UCSD-AML1 (cell line): ENCODE results near the gene RASSF4.
A peak's percentile ranks its signal among the peaks of the same experiment; 100 is the strongest.

Experiments used
- DNase-seq: peaks from one replicate; lab custom pipeline; 2025; ENCODE audit not compliant: unreplicated experiment; lab: John Stamatoyannopoulos, UW

Gene RASSF4, protein sequence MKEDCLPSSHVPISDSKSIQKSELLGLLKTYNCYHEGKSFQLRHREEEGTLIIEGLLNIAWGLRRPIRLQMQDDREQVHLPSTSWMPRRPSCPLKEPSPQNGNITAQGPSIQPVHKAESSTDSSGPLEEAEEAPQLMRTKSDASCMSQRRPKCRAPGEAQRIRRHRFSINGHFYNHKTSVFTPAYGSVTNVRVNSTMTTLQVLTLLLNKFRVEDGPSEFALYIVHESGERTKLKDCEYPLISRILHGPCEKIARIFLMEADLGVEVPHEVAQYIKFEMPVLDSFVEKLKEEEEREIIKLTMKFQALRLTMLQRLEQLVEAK

DNA sequence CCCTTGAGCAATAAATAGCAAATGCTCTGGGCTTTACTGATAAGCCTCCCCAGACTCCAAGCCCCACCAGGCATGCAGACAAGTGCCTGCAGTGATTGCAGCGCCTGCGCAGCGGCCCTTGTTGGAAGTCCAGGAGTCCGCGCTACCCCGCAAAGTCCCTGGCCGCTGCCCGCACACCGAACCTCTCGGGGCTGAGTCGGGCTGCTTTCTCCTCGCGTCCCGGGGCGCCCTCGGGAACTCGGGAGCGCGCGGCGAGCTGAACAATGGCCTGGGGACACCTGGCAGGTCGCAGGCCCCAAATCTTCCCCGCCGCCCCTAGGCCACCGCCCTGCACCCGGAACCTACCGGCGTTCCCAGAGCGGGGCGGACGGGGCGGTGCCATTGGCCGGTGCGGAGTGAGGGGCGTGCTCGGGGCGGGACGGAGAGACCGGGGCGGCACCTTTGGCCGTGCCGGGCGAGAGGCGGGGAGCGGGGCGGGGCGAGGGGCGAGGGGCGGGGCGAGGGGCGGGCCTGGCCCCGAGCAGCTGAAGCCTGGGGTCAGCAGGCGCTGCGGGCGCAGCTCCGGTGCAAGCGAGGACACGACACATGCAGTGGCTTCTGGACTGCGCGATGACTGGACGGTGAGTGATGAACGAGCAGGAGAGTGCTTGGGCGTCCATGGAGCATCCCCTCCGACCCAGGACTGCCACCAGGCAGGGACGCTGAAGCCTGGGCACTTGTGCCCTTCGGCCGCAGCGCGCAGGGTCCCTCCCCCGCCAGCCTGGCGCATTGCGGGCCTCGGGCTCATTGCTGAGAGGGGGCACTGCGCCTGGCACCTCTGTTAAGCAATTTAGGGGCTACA lies at the start of gene RASSF4:
TSS of gene RASSF4 (plus strand) at position 556 of the 841 bp plus-strand sequence. CDS start 10,401 bp downstream, outside the sequence.
- peak; percentile 89 for DNase-seq

DNA sequence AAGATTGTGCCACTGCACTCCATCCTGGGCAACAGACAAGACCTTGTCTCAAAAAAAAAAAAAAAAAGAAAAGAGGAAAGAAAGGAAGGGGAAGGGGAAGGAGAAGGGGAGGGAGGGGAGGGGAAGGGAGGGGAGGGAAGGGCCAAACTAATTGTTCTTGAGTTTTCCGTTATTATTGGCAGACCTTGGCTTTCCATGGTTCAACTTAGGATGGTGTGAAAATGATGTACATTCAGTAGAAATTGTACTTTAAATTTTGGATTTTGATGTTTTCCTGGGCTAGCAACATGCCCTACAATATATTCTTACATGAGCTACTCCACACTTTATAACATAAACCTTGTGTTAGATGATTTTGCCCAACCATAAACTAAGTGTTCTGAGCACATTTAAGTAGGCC lies 49.7 kb upstream of the RASSF4 start:
- no peak for DNase-seq

DNA sequence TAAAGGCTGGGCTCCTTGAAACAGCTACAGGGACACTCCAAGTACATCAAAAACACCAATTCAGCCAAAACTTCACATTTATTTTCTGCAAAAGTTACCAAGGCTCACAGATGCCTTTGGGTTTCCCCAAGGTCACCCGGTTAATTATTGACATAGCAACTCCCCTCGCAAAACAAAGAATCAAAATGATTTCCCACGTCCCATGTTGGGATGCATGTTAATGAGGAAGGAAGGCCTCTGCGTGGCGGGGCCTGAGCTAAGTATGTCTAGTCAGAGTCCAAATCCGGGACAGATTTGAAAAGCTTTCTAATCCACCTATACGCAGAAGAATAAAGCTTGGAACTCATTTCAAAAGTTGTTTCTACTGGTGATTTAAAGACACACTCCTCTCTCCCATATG lies 49.0 kb upstream of the RASSF4 start:
- no peak for DNase-seq

DNA sequence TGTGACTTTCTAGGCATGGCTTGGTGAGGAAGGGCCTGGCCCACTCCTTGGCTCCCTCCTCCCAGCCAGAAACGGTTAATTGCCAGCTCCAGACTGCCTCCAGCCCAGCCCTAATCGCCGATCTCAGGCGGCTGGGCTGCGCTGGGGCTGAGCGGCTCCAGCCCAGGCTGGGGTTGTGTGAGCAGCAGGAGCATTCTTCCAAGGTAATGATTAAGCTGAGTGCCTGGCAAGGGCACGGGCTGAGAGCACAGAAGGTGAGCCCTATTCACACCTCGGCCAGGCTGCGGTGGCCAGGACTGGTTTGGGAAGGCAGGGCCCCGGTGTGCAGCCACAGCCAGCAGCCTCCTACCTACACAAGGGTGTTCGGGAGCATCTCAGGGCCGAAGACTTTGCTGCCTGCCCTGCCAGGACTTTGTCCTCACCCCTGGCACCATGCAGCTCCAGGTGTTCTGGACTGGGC lies 48.5 kb upstream of the RASSF4 start, which contains the start of gene TMEM72:
TSS of gene TMEM72 (plus strand) at position 257 of the 460 bp plus-strand sequence. CDS start at position 433, 176 bp downstream.
- DNase-seq = no peak

DNA sequence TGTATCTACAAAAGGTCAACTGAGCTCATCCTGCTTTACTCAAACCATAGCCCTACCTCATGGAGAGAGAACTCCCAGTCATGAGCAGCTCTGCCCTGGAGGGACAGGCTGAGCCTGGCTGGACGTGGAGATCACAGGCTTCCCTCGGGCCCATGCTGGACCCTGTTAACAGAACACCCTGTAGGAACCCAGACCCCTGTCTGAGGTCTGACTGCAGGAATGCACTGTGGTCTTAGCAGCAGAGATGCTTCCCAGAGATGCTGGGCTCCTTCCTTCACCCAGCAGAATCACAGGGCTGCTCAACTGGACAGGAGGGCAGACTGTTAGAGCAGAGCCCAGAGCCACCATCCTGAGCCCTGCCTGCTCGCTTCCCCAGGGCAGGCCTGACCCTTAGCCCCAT lies 47.7 kb upstream of the RASSF4 start:
- no peak for DNase-seq

DNA sequence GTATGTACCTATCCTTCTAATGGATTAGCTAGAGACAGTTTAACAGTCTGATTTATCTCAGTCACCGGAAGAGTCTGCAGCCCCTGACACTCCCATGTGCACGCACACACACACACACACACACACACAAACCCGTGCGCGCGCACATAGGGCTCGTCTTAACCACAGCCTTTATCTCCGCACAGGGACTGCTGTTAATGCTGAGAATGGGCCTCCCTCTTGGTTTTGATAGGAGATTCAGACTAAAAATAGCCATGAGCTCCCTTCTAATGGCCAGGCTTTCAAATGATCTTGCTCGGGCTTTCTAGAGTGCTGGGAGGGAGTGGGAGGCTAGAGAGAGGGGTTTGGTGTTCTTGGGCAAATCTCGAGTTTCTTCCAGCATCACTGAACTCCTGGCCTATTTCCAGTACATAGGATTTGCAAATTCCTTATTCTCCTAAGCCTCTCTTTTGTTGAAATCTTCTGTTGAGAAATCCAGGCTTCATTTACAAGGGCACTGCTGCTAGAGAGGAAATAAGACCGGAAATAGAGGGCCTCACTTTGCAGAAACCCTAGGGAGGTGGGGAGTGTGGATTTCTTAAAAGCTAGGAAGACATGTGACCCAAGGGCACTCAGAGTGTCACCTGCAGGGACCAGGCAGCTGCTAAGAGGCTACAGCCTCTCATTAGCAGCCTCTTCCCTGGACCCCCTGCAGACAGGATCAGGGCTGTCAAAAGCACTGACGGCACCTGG lies 46.1 kb upstream of the RASSF4 start:
- DNase-seq = peak; percentile 35

DNA sequence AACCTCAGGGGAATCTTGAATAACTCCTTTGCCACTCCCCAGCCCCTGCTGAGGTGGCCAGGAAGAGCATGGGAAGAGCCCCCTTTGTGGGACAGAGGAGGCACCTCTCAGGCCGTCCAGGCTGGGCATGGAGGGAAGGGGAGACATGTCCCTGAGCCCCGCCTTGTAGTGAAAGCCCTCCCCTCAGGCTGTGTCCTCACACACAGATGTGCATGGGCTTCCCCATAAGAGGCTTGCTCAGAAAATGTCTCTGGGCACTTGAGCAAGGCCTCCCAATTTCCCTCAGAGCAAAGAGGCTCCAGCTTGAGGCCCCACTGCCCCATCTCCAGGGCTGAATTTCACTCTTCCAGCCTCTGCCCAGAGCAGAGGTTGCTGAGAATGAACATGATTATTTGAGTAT lies 44.7 kb upstream of the RASSF4 start:
- DNase-seq = no peak

DNA sequence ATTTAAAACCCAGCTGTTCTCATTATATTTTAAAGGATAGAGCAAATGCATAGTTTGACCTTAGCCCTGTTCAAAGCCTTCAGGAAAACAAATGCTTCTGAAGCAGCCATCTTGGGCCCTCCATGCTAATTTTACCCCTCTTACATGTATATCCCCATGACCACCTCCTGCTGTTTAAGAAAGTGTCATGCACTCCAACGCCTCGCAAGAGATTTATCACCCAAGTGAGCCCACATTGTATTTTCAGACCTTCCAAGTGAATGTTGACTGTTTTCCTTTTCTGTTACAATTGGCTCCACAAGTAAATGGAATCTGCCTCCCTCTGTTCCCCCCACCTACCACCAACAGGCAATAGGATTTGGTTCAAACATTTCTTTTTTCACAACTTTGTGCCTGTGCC lies 43.2 kb upstream of the RASSF4 start:
- DNase-seq = no peak

DNA sequence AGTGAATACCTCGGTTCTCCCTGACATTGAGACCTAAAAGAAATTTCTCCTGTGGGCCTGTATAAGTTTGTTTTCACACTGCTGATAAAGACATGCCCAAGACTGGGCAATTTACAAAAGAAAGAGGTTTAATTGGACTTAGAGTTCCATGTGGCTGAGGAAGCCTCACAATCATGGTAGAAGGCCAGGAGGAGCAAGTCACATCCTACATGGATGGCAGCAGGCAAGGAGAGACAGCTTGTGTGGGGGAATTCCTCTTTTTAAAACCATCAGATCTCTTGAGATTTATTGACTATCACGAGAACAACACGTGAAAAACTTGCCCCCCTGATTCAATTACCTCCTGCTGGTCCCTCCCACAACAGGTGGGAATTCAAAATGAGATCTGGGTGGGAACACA lies 41.8 kb upstream of the RASSF4 start:
- no peak for DNase-seq

DNA sequence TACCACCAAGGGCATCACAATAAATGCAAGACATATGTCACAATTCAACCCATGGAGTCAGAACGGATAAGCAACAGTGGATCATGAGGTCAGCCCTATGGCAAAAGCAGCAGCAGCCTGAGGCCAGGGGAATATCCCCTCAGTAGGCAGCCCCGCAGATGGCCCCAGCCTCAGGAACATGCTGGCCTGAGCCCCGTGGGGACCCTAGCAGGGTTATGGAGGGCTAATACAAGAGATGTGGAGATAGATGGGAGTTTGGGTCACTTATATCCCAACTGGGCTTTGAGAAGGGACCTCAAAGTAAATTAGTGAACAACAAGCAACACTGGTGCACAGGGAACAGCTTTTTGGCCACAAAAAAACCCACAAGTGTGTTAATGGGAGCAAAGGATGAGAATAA lies 39.4 kb upstream of the RASSF4 start:
- DNase-seq = no peak

DNA sequence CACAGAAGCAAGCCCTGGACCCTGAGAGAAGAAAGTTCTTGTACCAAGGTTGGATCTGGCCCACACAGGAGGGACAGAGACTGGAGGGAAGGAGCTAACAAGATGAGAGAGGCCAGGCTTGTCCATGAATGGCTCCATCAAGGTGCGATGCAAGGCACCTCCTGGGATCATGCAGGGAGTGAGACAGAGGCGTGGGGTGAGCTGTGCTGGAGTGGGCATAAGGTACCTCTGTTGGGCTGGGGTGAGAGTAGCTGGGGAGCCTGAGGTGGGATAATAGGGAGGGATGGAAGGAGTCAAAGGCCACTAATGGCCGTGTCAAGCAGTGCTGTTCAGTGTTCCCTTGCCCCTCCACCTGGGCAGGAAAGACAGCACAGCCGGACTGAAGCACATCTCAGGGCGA lies 38.5 kb upstream of the RASSF4 start:
- DNase-seq = no peak

DNA sequence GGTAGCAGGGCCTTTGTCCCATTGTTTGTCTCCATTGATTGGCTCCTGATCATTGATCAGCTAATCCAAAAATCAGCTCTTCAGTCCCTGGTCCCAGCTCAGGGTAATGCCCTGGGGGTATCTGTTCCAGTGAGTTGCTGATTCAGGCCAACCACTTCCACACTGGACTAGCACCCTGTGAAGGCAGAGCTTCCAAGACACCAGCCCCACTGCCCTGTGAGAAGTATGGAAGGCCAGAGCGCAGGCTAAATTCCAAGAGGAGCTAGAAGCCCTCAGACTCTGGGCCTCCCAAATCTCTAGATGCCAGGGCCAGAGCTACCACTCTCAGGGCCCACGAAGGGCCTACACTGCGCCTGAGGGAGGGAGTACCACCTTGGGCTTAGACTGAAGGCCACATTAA lies 38.1 kb upstream of the RASSF4 start:
- DNase-seq = no peak

DNA sequence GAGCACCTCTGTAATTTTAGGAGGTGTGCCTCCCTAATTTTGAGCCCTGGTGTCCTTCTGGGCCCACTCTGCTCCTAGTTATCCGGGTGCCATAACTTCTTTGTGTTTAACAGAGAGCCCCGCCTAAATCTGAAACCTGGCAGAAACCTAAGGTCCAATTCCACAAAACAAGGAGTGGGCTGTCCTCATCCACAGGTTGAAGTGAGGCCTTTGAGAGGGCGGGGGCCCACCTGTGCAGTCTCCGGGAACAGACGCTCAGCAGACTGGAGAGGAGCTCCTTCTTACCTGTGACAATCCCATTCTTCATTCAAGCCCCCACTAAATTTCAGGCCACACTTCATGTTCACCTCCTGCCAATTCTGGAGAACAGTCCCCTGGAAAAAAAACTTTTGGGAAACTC lies 37.6 kb upstream of the RASSF4 start:
- no peak for DNase-seq

DNA sequence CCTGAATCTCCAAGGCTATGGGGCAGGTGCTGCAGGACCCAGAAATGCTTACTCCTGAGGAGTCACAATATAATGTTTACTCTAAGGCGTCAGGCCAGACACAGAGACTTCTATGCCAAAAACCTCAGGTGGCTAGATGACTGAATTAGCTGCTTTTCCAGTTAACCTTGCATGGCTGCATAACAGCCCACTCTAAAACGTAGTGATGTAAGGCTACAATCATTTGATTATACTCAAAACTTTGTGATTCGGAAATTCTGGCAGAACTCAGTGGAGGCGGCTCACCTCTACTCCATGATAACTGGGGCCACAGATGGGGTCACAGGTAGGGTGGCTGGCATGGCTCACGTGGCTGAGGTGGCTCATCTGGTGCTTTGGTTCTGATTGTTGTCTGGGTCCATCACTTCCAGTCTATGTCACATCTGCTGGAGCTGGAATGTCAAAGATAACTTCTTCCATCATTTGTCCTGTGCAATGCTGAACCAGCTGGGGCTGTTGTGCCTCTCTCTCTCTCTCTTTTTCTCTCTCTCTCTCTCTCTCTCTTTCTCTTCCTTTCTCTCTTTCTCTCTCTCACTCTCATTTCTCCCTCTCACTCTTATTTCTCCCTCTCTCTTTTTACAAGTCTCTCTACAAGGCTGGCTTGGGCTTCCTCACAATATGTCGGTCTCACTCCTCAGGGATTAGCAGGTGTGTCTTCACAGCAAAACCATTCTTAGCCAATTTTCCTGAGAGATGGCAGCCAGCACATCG lies 36.6 kb upstream of the RASSF4 start:
- DNase-seq = no peak

DNA sequence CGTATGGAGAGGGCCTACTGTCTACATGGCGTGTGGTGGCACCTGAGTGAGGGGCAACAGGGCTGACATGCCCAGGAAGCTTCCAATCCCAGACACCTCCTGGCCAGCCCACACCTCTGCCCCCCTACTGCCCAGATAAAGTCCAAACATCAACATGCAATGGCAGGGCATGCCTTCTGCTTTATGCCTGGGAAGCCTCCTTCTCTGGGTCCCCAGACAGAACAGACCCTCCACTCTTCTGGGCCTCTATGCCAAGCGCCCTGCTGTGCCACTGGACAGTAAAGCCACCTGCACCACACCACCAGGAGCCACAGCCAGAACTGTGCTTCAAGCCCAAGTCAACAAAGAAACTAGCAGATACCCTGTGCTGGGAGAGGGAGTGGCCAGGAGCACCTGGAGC lies 36.0 kb upstream of the RASSF4 start:
- no peak for DNase-seq

DNA sequence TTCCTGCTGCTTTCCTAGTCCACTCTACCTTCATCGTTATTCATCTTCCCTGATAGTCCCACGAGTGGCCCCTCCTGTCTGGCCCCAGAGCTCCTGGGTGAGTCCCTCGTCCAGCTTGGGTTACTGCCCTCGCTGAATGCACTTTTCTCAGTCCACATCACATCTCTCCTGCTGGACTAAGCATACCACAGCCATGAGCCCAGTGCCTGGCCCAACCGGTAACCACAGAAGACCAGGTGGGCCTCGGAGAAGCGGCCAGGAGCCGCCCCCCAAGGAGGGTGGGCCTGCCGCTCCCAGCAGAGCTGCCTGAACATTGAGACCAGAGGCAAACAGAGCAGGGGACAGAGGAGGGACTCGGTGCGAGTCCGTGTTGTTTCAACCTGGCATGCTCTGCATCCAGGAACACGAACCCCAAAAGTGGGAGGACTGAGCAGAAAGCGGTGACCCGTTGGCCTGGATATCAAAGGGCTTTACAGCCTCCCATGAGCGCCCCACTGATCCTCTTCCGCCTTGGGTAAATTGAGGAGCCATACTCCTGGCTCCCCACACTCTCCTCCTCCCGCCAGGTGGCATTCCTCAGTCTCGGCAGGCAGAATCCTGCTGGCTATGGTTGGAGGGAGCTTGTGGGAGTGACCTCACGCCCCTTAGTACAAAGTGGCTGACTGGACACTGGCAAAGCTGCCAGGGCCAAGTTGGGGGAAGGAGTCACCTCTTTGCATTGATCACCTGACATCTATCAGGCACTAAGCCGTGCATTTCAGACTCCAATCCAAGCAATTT lies 35.2 kb upstream of the RASSF4 start:
- no peak for DNase-seq

DNA sequence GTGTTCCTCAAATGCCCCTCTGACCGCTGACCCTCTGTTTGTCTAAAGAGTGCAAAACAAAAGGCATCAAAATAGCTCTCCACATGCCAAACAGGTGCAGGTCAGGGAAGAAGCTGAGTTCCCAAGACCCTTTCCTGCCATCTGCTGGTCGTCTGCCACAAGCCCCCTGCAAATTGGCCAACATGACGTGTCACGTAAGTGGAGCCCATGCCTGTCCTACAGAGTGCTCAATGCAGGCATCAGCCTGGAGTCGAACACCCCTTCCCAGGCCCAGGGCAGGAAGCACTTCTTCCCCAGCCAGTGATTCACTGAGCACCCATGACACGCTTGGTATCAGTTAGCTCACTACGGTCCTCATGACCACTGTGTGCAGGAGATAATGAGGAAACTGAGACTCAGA lies 34.4 kb upstream of the RASSF4 start:
- peak; percentile 26 for DNase-seq

DNA sequence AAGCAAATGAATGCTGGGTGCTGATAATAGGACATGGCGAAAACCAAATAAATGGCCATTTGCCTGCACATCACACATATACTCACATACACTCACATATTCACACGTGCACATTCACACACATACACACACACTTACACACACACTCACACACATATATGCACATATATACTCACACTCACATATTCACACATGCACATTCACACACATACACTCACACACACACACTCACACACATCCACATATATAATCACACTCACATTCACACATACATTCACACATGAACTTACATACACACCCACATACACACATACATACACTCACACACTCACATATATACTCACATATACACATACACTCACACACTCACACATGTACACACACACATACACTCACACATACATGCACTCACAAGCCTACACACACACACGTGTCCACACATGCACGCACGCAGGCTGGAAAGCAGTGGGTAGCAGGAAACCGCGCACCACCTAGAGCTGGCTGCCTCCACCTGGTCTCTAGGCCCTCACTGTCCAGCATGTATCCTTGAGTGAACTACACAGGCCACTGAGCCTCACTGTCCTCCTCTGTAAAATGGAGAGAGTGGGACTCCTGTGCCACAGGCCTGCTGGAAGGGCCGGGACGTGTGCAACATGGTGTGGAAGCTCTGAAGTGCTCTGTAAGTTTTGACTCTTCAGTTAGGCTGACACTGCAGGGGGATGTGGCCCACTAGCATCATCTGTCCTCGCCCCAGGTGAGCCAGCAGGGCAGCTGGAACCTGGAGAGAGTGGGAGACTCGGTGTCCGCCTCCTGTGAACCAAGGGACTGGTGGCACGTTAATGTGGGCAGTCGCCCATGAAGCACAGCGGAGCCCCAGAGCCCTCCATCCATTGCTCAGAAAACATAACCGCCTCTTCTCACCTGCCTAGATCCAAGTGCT lies 33.5 kb upstream of the RASSF4 start:
- DNase-seq = no peak

DNA sequence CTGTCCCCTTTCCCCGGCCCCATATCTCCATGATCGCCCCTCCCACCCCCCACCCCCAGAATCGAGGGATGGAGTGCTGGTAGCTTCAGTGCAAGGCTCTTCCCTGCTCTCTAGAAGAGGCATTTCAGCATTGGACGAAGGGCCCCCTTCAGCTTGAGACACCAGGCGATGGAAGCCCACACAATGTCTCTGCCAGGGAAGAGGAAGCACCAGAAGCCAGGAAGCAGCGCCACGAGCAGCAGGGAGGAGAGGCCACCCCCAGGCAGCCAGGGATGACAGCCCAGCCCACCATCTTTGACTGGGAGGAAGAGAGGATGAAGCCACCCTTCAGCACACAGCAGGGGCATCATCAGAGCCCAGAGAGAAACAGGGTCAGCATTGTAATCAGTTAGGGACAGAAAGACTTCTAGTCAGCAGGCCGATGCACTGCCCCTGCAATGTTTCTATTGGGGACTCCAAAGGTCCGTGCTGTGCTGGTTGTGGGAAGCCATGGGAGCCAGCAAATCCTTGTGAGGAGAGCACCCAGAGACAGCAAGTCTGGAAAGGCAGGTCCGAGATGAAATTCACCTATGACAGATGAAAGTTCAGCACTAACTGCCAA lies 32.8 kb upstream of the RASSF4 start:
- DNase-seq = no peak
